Gastrocnemius medialis (tissue), 4 donors: Measurements from ENCODE around the gene LUZP1. TPM values are rescaled to one million over a fixed set of nuclear protein-coding genes. Genes with fewer than 3 reads are reported as not detected.

ENCODE experiments used
- ATAC-seq, 2 donors: fragments of 150-250 bp; one replicate each; pipeline ENCODE4 v1.9.1; 2016
- DNase-seq, 2 donors: peaks; one replicate each; pipeline ENCODE4 v3.0.0-alpha.2; 2019
- H3K27ac ChIP-seq, 4 donors: fragments of 200-600 bp; sonication (generic); 1 replicate in 1 of 4; 2 replicates in 3 of 4; pipeline ENCODE4 v1.5.1; 2016 to 2018; ENCODE audit warnings: mild to moderate bottlenecking in 2 of 4, moderate library complexity in 1 of 4
- H3K27me3 ChIP-seq, 3 donors: fragments of 200-600 bp; sonication (generic) in 2 of 3; 1 replicate in 1 of 3; 2 replicates in 2 of 3; pipeline versions ENCODE4 v1.5.1 to v1.6.0; 2016 to 2019; ENCODE audit warnings: mild to moderate bottlenecking in 1 of 3, moderate library complexity in 1 of 3
- H3K36me3 ChIP-seq, 2 donors: fragments of 200-600 bp; sonication (generic) in 1 of 2; one replicate each; pipeline ENCODE4 v1.5.1; 2017 to 2018
- H3K4me1 ChIP-seq, 2 donors: fragments of 200-600 bp; sonication (generic) in 1 of 2; one replicate each; pipeline ENCODE4 v1.5.1; 2016 to 2017; ENCODE audit warnings: mild to moderate bottlenecking in 2 of 2
- H3K4me3 ChIP-seq, 4 donors: fragments of 200-600 bp; sonication (generic) in 3 of 4; 1 replicate in 1 of 4; 2 replicates in 3 of 4; pipeline ENCODE4 v1.5.1; 2016 to 2019; ENCODE audit warnings: mild to moderate bottlenecking in 2 of 4
- H3K9me3 ChIP-seq, 3 donors: fragments of 200-600 bp; sonication (generic) in 2 of 3; 1 replicate in 1 of 3; 2 replicates in 2 of 3; pipeline ENCODE4 v1.5.1; 2016 to 2019
- CTCF ChIP-seq, 5 experiments: fragments of 450-650 bp in 3 of 5; fragments of 200-600 bp in 2 of 5; sonication (generic) in 2 of 5; IDR thresholded peaks in 4 of 5; conservative IDR thresholded peaks in 1 of 5; 1 replicate in 4 of 5; 2 replicates in 1 of 5; pipeline ENCODE4 v1.5.1; 2016 to 2019; ENCODE audit warnings: antibody characterized with exemption in 5 of 5, mild to moderate bottlenecking in 3 of 5, moderate library complexity in 3 of 5
- POLR2A ChIP-seq, 2 donors: fragments of 450-650 bp; IDR thresholded peaks; one replicate each; pipeline ENCODE4 v1.6.1; 2017; ENCODE audit warnings: antibody characterized with exemption in 2 of 2, mild to moderate bottlenecking in 2 of 2, moderate library complexity in 2 of 2
- in situ Hi-C, 4 donors: fragments of 200-750 bp; cut with MboI; loops; one replicate each; pipeline versions ENCODE4 v1.15.0 to v1.8.0; 2017; ENCODE audit warnings: low sequenced_read_pairs in 4 of 4
- intact Hi-C: fragments of 100-400 bp; cut with DNase I; formaldehyde crosslinking; loops from one replicate; pipeline ENCODE4 v1.15.1; 2023; ENCODE audit warnings: low total_unique reads
- microRNA-seq, 2 donors: library from miRNA; unstranded; fragments of <30 nt; microRNA quantifications; one replicate each; pipeline ENCODE4, GENCODE V29; 2016; ENCODE audit warnings: borderline replicate concordance in 2 of 2
- total RNA-seq, 4 donors: library from RNA; depleted of rRNA; stranded (reverse); fragments of >200 nt; gene quantifications; one replicate each; pipeline versions ENCODE4 v1.1.0 to v1.2.3, GENCODE V29; 2016

The LUZP1 gene
- total RNA-seq, 4 donors from 2014 or later: 4.1 to 5.4 (median 4.9) TPM

- peaks cover 7 to 9% of the 10 kb centered on the region in 2 donors for H3K4me1 ChIP-seq
- H3K27me3 ChIP-seq: no peaks in the 10 kb centered on the region
- TF ChIP-seq POLR2A (IDR thresholded peaks at IDR 0.05): no peak
- no peak for TF ChIP-seq CTCF (IDR thresholded peaks at IDR 0.05 in 4 of 5, conservative IDR thresholded peaks at IDR 0.05 in 1 of 5)
- no peak for DNase-seq
- H3K27ac ChIP-seq: no peak overlapping the region
- H3K36me3 ChIP-seq: peaks cover 0 to 3% of the 10 kb centered on the region in 2 donors
- H3K4me3 ChIP-seq: no peak overlapping the region
- in situ Hi-C loops: no loop called here
- H3K9me3 ChIP-seq: no peaks in the 10 kb centered on the region
- ATAC-seq: no peak
- intact Hi-C loops: no loop called here
Observed at GRCh38 chr1:23040509-23040908, 128.1 kb downstream of the LUZP1 start.

- Histone ChIP-seq H3K4me3 (no peak overlapping the region), H3K27me3 (no peaks in the 10 kb centered on the region), H3K27ac (no peak overlapping the region), H3K4me1 (peaks cover 8 to 9% of the 10 kb centered on the region in 2 donors), H3K9me3 (no peaks in the 10 kb centered on the region), H3K36me3 (no peaks in the 10 kb centered on the region)
- in situ Hi-C loops (no loop called here), intact Hi-C loops (no loop called here)
- DNase-seq (no peak), ATAC-seq (no peak)
- no peak for TF ChIP-seq CTCF (IDR thresholded peaks at IDR 0.05 in 4 of 5, conservative IDR thresholded peaks at IDR 0.05 in 1 of 5)
- no peak for TF ChIP-seq POLR2A (IDR thresholded peaks at IDR 0.05)
Observed at GRCh38 chr1:23039308-23039826, 129.3 kb downstream of the LUZP1 start.

- Histone ChIP-seq H3K9me3 (no peaks in the 10 kb centered on the region), H3K27ac (no peak overlapping the region), H3K27me3 (no peaks in the 10 kb centered on the region), H3K36me3 (no peaks in the 10 kb centered on the region), H3K4me3 (no peak overlapping the region), H3K4me1 (peaks cover 9 to 15% of the 10 kb centered on the region in 2 donors)
- DNase-seq (no peak), ATAC-seq (no peak)
- TF ChIP-seq POLR2A (IDR thresholded peaks at IDR 0.05) (no peak), CTCF (IDR thresholded peaks at IDR 0.05 in 4 of 5, conservative IDR thresholded peaks at IDR 0.05 in 1 of 5) (no peak)
- intact Hi-C loops (no loop called here), in situ Hi-C loops (no loop called here)
Observed at GRCh38 chr1:23037081-23037740, 131.4 kb downstream of the LUZP1 start.

- peaks cover 9 to 15% of the 10 kb centered on the region in 2 donors for H3K4me1 ChIP-seq
- no peak overlapping the region for H3K27ac ChIP-seq
- H3K4me3 ChIP-seq: no peak overlapping the region
- ATAC-seq (no peak), DNase-seq (no peak)
- no peak for TF ChIP-seq POLR2A (IDR thresholded peaks at IDR 0.05)
- TF ChIP-seq CTCF (IDR thresholded peaks at IDR 0.05 in 4 of 5, conservative IDR thresholded peaks at IDR 0.05 in 1 of 5): no peak
- H3K27me3 ChIP-seq: no peaks in the 10 kb centered on the region
- in situ Hi-C loops (no loop called here), intact Hi-C loops (no loop called here)
- H3K36me3 ChIP-seq: no peaks in the 10 kb centered on the region
- H3K9me3 ChIP-seq: no peaks in the 10 kb centered on the region
Observed at GRCh38 chr1:23035823-23036452, 132.7 kb downstream of the LUZP1 start.

Small RNAs within 50 kb of the gene (microRNA-seq; reads per million reads assigned to microRNA genes)
- gene MIR3115 (0.85 to 1.2 reads per million in 2 donors), gene MIR4419A (0 reads per million in 2 donors)

Other genes with a start within 250 kb of the LUZP1 start
- gene LACTBL1, start 196.0 kb downstream of the LUZP1 start, total RNA-seq: not detected
- not detected for gene TEX46, start 153.0 kb downstream of the LUZP1 start, total RNA-seq
- 10 to 100 TPM; 46.0 to 76.2 (median 58.7) TPM for gene KDM1A, start 149.4 kb downstream of the LUZP1 start, total RNA-seq
- gene HTR1D, start 48.6 kb upstream of the LUZP1 start, total RNA-seq: not detected
- 10 to 100 TPM; 36.5 to 56.3 (median 44.5) TPM for gene HNRNPR, start 175.4 kb upstream of the LUZP1 start, total RNA-seq
- gene ZNF436, start 201.0 kb upstream of the LUZP1 start, total RNA-seq: 1 to 10 TPM; 6.0 to 7.1 (median 6.8) TPM